ENCODE data around the gene C6orf89. TPM values are rescaled to one million over a fixed set of nuclear protein-coding genes. Genes with fewer than 3 reads are reported as not detected.

C6orf89 gene
- total RNA-seq, 1 experiment from 2014 or later = 13.2 TPM

DNA sequence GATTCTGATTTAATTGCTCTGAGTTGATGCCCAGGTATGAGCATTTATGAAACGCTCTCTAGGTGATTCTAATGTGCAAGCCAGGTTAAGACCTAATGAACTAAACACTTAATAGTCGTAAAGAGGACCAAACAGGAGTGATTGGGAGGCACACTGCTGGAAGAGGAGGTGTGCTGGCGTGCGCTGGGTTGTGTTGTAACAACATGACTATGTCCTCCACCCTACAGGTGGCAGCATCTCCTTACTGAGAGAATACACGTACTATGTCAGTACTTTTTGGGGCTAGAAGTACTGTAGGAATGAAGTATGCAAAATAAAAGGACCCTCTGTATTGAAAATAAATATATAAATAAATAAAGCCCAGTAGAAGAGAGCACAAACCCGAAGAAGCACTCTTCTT, 11.9 kb downstream of the C6orf89 start (continued):
- TF ChIP-seq GTF2I (CRISPR knock-in tag; conservative IDR thresholded peaks at IDR 0.05) (no peak), CREB1 (CRISPR knock-in tag; IDR thresholded peaks at IDR 0.05) (no peak), CBFB (CRISPR knock-in tag; IDR thresholded peaks at IDR 0.05; ENCODE audit: low read depth) (no peak), ZNF138 (CRISPR knock-in tag; conservative IDR thresholded peaks at IDR 0.05) (no peak), ZNF121 (CRISPR knock-in tag; IDR thresholded peaks at IDR 0.05) (no peak)
- TF ChIP-seq, protein P1, sequence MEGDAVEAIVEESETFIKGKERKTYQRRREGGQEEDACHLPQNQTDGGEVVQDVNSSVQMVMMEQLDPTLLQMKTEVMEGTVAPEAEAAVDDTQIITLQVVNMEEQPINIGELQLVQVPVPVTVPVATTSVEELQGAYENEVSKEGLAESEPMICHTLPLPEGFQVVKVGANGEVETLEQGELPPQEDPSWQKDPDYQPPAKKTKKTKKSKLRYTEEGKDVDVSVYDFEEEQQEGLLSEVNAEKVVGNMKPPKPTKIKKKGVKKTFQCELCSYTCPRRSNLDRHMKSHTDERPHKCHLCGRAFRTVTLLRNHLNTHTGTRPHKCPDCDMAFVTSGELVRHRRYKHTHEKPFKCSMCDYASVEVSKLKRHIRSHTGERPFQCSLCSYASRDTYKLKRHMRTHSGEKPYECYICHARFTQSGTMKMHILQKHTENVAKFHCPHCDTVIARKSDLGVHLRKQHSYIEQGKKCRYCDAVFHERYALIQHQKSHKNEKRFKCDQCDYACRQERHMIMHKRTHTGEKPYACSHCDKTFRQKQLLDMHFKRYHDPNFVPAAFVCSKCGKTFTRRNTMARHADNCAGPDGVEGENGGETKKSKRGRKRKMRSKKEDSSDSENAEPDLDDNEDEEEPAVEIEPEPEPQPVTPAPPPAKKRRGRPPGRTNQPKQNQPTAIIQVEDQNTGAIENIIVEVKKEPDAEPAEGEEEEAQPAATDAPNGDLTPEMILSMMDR (IDR thresholded peaks at IDR 0.05) = no peak
- TF ChIP-seq, protein P2, sequence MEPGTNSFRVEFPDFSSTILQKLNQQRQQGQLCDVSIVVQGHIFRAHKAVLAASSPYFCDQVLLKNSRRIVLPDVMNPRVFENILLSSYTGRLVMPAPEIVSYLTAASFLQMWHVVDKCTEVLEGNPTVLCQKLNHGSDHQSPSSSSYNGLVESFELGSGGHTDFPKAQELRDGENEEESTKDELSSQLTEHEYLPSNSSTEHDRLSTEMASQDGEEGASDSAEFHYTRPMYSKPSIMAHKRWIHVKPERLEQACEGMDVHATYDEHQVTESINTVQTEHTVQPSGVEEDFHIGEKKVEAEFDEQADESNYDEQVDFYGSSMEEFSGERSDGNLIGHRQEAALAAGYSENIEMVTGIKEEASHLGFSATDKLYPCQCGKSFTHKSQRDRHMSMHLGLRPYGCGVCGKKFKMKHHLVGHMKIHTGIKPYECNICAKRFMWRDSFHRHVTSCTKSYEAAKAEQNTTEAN (CRISPR knock-in tag; IDR thresholded peaks at IDR 0.05) = no peak
- TF ChIP-seq, protein P3, sequence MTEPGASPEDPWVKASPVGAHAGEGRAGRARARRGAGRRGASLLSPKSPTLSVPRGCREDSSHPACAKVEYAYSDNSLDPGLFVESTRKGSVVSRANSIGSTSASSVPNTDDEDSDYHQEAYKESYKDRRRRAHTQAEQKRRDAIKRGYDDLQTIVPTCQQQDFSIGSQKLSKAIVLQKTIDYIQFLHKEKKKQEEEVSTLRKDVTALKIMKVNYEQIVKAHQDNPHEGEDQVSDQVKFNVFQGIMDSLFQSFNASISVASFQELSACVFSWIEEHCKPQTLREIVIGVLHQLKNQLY (CRISPR knock-in tag; IDR thresholded peaks at IDR 0.05) = no peak
- TF ChIP-seq, protein P4, sequence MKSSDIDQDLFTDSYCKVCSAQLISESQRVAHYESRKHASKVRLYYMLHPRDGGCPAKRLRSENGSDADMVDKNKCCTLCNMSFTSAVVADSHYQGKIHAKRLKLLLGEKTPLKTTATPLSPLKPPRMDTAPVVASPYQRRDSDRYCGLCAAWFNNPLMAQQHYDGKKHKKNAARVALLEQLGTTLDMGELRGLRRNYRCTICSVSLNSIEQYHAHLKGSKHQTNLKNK (CRISPR knock-in tag; IDR thresholded peaks at IDR 0.05) = no peak

DNA sequence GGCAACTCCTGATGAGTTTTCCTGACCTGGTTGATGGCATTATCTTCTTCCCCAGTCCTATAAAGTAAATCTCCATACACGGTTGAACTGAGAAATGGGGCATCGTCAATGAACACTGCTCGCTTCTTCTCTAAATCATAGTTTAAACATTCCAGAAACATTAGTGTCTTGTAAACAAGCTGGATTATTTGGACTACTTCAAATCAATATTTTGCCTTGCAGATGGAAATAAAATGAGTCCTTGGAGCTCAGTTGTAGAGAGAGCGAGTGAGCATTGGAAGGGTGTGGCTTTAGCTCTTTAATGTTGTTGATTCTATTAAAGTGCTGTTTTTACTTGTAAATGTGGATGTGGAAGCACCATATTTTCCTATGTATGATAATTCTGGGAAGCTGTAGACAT, 18.4 kb downstream of the C6orf89 start:
- no peak for DNase-seq (ENCODE audit: low spot score)
- H3K27ac Mint-ChIP-seq = no peak overlapping the region
- peaks cover 4% of the 10 kb centered on the region; the same call in 1 of the 2 replicates for H3K36me3 Mint-ChIP-seq
- H3K4me3 Mint-ChIP-seq = no peak overlapping the region
- no peaks in the 10 kb centered on the region for H3K4me1 Mint-ChIP-seq
- TF ChIP-seq NR3C1 (CRISPR knock-in tag; conservative IDR thresholded peaks at IDR 0.05; ENCODE audit: low read depth) (no peak), ZBTB21 (CRISPR knock-in tag; IDR thresholded peaks at IDR 0.05; ENCODE audit: borderline replicate concordance) (no peak), ZNF671 (CRISPR knock-in tag; IDR thresholded peaks at IDR 0.05) (no peak), GABPB1 (CRISPR knock-in tag; IDR thresholded peaks at IDR 0.05) (no peak), JAZF1 (CRISPR knock-in tag; IDR thresholded peaks at IDR 0.05) (no peak)
- TF ChIP-seq, protein P5, sequence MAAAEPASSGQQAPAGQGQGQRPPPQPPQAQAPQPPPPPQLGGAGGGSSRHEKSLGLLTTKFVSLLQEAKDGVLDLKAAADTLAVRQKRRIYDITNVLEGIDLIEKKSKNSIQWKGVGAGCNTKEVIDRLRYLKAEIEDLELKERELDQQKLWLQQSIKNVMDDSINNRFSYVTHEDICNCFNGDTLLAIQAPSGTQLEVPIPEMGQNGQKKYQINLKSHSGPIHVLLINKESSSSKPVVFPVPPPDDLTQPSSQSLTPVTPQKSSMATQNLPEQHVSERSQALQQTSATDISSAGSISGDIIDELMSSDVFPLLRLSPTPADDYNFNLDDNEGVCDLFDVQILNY (CRISPR knock-in tag; IDR thresholded peaks at IDR 0.05) = no peak
- TF ChIP-seq, protein P6, sequence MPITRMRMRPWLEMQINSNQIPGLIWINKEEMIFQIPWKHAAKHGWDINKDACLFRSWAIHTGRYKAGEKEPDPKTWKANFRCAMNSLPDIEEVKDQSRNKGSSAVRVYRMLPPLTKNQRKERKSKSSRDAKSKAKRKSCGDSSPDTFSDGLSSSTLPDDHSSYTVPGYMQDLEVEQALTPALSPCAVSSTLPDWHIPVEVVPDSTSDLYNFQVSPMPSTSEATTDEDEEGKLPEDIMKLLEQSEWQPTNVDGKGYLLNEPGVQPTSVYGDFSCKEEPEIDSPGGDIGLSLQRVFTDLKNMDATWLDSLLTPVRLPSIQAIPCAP (CRISPR knock-in tag; IDR thresholded peaks at IDR 0.05) = no peak
- TF ChIP-seq, protein P7, sequence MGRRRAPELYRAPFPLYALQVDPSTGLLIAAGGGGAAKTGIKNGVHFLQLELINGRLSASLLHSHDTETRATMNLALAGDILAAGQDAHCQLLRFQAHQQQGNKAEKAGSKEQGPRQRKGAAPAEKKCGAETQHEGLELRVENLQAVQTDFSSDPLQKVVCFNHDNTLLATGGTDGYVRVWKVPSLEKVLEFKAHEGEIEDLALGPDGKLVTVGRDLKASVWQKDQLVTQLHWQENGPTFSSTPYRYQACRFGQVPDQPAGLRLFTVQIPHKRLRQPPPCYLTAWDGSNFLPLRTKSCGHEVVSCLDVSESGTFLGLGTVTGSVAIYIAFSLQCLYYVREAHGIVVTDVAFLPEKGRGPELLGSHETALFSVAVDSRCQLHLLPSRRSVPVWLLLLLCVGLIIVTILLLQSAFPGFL (CRISPR knock-in tag; IDR thresholded peaks at IDR 0.05; ENCODE audit: borderline replicate concordance) = no peak
- TF ChIP-seq, protein P8, sequence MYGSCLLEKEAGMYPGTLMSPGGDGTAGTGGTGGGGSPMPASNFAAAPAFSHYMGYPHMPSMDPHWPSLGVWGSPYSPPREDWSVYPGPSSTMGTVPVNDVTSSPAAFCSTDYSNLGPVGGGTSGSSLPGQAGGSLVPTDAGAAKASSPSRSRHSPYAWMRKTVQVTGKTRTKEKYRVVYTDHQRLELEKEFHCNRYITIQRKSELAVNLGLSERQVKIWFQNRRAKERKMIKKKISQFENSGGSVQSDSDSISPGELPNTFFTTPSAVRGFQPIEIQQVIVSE (CRISPR knock-in tag; IDR thresholded peaks at IDR 0.05; ENCODE audit: borderline replicate concordance) = no peak
- no peaks in the 10 kb centered on the region for H3K9me3 Mint-ChIP-seq
- no peak for ATAC-seq
- ChIA-PET POLR2A (no interaction called here), CTCF (interaction anchor here (0.9 to 1.0 kb wide), 2 partner anchors 19 to 114 kb away, joined by 3 to 6 read pairs; no protein-coding TSS in a partner anchor)
- no peaks in the 10 kb centered on the region for H3K27me3 Mint-ChIP-seq (ENCODE audit: low read depth)

Data from WTC11 (cell line).